Activated T-cell treated with anti-CD3 and anti-CD28 coated beads for 24 hours (primary cell): ENCODE results near the gene YEATS2.
A peak's percentile ranks its signal among the peaks of the same experiment; 100 is the strongest.
"Not testable (repeated sequence)": the region's sequence is repeated elsewhere in the genome, so short reads cannot be mapped to it uniquely, and the experiment has no call there.

Experiments used
- DNase-seq: peaks from one replicate; pipeline ENCODE4 v3.0.0-alpha.2; 2020; ENCODE audit warnings: low read depth

The YEATS2 gene

GRCh38 chr3:183697610-183698317 lies at the start of gene YEATS2:
Gene YEATS2, plus strand, starts transcription at chr3:183697797. Its CDS starts 17,366 bp downstream, at chr3:183715163.
- DNase-seq, result peak; percentile 65

GRCh38 chr3:183650554-183650953 lies 47.0 kb upstream of the YEATS2 start:
- no peak for DNase-seq

- DNase-seq, result no peak
Measured at GRCh38 chr3:183653209-183654064, 44.2 kb upstream of the YEATS2 start.

- no peak for DNase-seq
Measured at GRCh38 chr3:183654727-183655126, 42.9 kb upstream of the YEATS2 start.

GRCh38 chr3:183662099-183662498 lies 35.5 kb upstream of the YEATS2 start:
- no peak for DNase-seq

- no peak for DNase-seq
Measured at GRCh38 chr3:183664913-183665381, 32.6 kb upstream of the YEATS2 start.

- no peak for DNase-seq
Measured at GRCh38 chr3:183680061-183680460, 17.5 kb upstream of the YEATS2 start.

GRCh38 chr3:183687705-183688104 lies 9.9 kb upstream of the YEATS2 start:
- no peak for DNase-seq

- DNase-seq, result no peak
Measured at GRCh38 chr3:183688874-183689273, 8.7 kb upstream of the YEATS2 start.

GRCh38 chr3:183689621-183690020 lies 8.0 kb upstream of the YEATS2 start:
- not testable (repeated sequence) for DNase-seq

- DNase-seq, result no peak
Measured at GRCh38 chr3:183690402-183690995, 7.1 kb upstream of the YEATS2 start.

- no peak for DNase-seq
Measured at GRCh38 chr3:183692436-183692835, 5.2 kb upstream of the YEATS2 start.

- DNase-seq, result no peak
Measured at GRCh38 chr3:183695569-183696364, 1.8 kb upstream of the YEATS2 start.

GRCh38 chr3:183697123-183697609 lies 431 bp upstream of the YEATS2 start:
- DNase-seq, result no peak

GRCh38 chr3:183698318-183698751 lies 738 bp downstream of the YEATS2 start:
- DNase-seq, result no peak

- no peak for DNase-seq
Measured at GRCh38 chr3:183698756-183699155, 1.2 kb downstream of the YEATS2 start.

GRCh38 chr3:183699238-183699947 lies 1.8 kb downstream of the YEATS2 start:
- DNase-seq, result no peak

GRCh38 chr3:183701744-183702143 lies 4.1 kb downstream of the YEATS2 start:
- no peak for DNase-seq

GRCh38 chr3:183703892-183704291 lies 6.3 kb downstream of the YEATS2 start:
- not testable (repeated sequence) for DNase-seq

GRCh38 chr3:183710231-183710630 lies 12.6 kb downstream of the YEATS2 start:
- DNase-seq, result no peak

- DNase-seq, result no peak
Measured at GRCh38 chr3:183711516-183711915, 13.9 kb downstream of the YEATS2 start.
